Thoracic aorta (tissue), 2 donors: ENCODE measurements around the gene VPS26C. TPM values are rescaled to one million over a fixed set of nuclear protein-coding genes. Genes with fewer than 3 reads are reported as not detected.
A peak's percentile ranks its signal among the peaks of the same experiment; 100 is the strongest.
"Not testable (repeated sequence)": the region's sequence is repeated elsewhere in the genome, so short reads cannot be mapped to it uniquely, and the experiment has no call there.

Experiments
- ATAC-seq: fragments of 150-250 bp; one replicate; pipeline ENCODE4 v1.8.0; 2017; ENCODE audit warnings: low read depth; ENCODE audit not compliant: insufficient number of reproducible peaks, low FRiP score
- DNase-seq: peaks from one replicate; pipeline ENCODE4 v3.0.0-alpha.2; 2020; ENCODE audit warnings: low spot score
- H3K27ac ChIP-seq, 2 donors: fragments of 200-600 bp; sonication (generic); 1 replicate in 1 of 2; 2 replicates in 1 of 2; pipeline ENCODE4 v1.5.1; 2016; ENCODE audit warnings: mild to moderate bottlenecking in 2 of 2, moderate library complexity in 2 of 2
- H3K27me3 ChIP-seq: fragments of 200-600 bp; sonication (generic); replicated peaks from 2 replicates; pipeline ENCODE4 v1.6.0; 2016; ENCODE audit warnings: mild to moderate bottlenecking; ENCODE audit not compliant: insufficient read depth
- H3K36me3 ChIP-seq: fragments of 200-600 bp; sonication (generic); one replicate; pipeline ENCODE4 v1.5.1; 2016
- H3K4me1 ChIP-seq, 2 donors: fragments of 200-600 bp; sonication (generic); 1 replicate in 1 of 2; 2 replicates in 1 of 2; pipeline versions ENCODE4 v1.5.1 to v1.6.0; 2016; ENCODE audit warnings: low read depth in 2 of 2, mild to moderate bottlenecking in 1 of 2; ENCODE audit not compliant: control insufficient read depth in 1 of 2
- H3K4me3 ChIP-seq: fragments of 200-600 bp; sonication (generic); 2 replicates; pipeline ENCODE4 v1.5.1; 2016; ENCODE audit warnings: mild to moderate bottlenecking
- H3K9me3 ChIP-seq: fragments of 200-600 bp; sonication (generic); 2 replicates; pipeline ENCODE4 v1.5.1; 2016
- total RNA-seq, 2 donors: library from RNA; depleted of rRNA; stranded (reverse); fragments of >200 nt; gene quantifications; one replicate each; pipeline versions ENCODE4 v1.1.0 to v1.2.3, GENCODE V29; 2016
- TF ChIP-seq, protein P1 (sequence below): fragments of 200-600 bp; sonication (generic); IDR thresholded peaks from one replicate; pipeline ENCODE4 v1.5.1; 2019; ENCODE audit warnings: antibody characterized with exemption

Gene VPS26C
- total RNA-seq, 2 donors from 2014 or later: 73.5 to 102 TPM

DNA sequence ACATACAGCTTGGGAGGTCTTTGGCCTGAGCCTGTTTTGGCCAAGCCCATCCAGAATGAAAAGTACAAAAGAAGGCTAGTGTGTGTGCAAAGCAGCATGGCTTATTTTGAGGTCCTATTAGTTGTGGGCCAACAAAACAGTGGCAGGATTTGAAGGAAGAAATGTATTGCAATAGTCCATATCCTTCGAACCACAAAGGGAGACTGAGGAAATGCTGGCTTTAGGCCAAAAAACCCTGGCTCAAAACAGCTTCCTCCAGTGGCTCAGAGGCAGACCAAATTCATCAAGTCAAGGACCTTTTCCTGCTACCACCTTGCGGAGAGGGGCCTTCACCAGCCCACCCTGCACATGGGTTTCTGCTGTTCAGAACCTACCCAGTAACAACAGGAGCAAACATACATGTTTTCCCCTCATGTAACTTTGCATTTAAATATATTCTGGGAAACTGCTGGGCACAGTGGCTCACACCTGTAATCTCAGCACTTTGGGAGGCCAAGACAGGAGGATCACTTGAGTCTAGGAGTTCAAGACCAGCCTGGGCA lies 43.3 kb downstream of the VPS26C start:
- DNase-seq (no peak), ATAC-seq (no peak)
- Histone ChIP-seq H3K9me3 (no peaks in the 10 kb centered on the region), H3K27me3 (no peaks in the 10 kb centered on the region), H3K4me1 (peaks cover 5 to 6% of the 10 kb centered on the region in 2 donors), H3K36me3 (peaks cover 46% of the 10 kb centered on the region), H3K4me3 (no peak overlapping the region), H3K27ac (no peak overlapping the region)
- TF ChIP-seq, protein P1, sequence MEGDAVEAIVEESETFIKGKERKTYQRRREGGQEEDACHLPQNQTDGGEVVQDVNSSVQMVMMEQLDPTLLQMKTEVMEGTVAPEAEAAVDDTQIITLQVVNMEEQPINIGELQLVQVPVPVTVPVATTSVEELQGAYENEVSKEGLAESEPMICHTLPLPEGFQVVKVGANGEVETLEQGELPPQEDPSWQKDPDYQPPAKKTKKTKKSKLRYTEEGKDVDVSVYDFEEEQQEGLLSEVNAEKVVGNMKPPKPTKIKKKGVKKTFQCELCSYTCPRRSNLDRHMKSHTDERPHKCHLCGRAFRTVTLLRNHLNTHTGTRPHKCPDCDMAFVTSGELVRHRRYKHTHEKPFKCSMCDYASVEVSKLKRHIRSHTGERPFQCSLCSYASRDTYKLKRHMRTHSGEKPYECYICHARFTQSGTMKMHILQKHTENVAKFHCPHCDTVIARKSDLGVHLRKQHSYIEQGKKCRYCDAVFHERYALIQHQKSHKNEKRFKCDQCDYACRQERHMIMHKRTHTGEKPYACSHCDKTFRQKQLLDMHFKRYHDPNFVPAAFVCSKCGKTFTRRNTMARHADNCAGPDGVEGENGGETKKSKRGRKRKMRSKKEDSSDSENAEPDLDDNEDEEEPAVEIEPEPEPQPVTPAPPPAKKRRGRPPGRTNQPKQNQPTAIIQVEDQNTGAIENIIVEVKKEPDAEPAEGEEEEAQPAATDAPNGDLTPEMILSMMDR: no peak

DNA sequence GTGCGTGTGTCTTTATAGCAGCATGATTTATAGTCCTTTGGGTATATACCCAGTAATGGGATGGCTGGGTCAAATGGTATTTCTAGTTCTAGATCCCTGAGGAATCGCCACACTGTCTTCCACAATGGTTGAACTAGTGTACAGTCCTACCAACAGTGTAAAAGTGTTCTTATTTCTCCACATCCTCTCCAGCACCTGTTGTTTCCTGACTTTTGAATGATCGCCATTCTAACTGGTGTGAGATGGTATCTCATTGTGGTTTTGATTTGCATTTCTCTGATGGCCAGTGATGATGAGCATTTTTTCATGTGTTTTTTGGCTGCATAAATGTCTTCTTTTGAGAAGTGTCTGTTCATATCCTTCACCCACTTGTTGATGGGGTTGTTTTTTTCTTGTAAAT lies 44.9 kb downstream of the VPS26C start:
- not testable (repeated sequence) for ATAC-seq, H3K4me1 ChIP-seq, H3K27ac ChIP-seq, DNase-seq, H3K4me3 ChIP-seq, H3K27me3 ChIP-seq, H3K9me3 ChIP-seq
- peaks cover 33% of the 10 kb centered on the region for H3K36me3 ChIP-seq

DNA sequence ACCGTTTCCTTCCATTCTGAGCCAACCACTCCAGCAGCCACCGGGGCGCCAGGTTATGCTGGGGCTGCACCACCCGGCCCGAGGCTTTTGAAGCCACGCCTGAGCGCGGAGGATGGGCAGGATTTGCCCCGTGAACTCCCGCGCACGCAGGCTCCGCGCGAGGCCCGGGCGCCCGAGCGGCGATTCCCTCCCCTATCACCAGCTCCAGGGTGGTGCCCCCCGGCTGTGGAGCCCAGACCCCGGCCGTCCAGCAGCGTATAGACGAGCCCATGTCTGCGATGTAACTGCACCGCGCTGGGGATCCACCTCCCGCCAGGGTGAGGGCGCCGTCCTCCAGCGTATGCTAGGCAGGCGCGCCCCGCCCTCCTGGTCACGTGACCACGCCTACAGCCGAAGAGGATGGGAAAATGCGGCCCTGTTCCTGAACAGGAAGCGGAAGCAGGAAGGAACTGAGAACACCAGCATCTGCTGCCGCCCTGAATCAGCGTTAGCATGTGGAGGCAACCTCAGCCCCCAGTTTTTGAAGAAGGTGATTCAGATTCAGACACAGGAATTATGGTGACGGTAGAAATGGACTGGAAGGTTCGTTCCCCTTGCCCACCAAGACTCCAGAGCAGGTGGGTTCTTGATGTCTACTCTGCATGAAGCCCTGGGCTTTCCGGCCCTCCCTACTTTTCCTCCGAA lies 46.0 kb downstream of the VPS26C start:
- DNase-seq: peak; percentile 94
- H3K4me3 ChIP-seq: peak overlapping the region; percentile 89
- peaks cover 5 to 6% of the 10 kb centered on the region in 2 donors for H3K4me1 ChIP-seq
- no peaks in the 10 kb centered on the region for H3K27me3 ChIP-seq
- ATAC-seq: peak; percentile 92
- TF ChIP-seq, protein P1: no peak
- H3K36me3 ChIP-seq: peaks cover 22% of the 10 kb centered on the region
- peak overlapping the region; percentile 62 to 81 for H3K27ac ChIP-seq
- no peaks in the 10 kb centered on the region for H3K9me3 ChIP-seq

- peak; percentile 22 for ATAC-seq
- no peak for DNase-seq
- H3K27ac ChIP-seq: peak overlapping the region; percentile 62 to 81
These were observed 46.6 kb downstream of the VPS26C start for GRCh38 chr21:37220433-37220980.

GRCh38 chr21:37219761-37220432 lies 47.2 kb downstream of the VPS26C start:
- Histone ChIP-seq H3K4me3 (peak overlapping the region; percentile 89), H3K27me3 (no peaks in the 10 kb centered on the region), H3K27ac (peak overlapping the region in 1 of 2 donors; percentile 81), H3K9me3 (no peaks in the 10 kb centered on the region), H3K36me3 (peaks cover 10% of the 10 kb centered on the region), H3K4me1 (peaks cover 5 to 6% of the 10 kb centered on the region in 2 donors)
- DNase-seq (no peak), ATAC-seq (no peak)
- TF ChIP-seq, protein P1: no peak

More at GRCh38 chr21:37220433-37220980, 46.6 kb downstream of the VPS26C start:
- H3K9me3 ChIP-seq: no peaks in the 10 kb centered on the region
- peaks cover 16% of the 10 kb centered on the region for H3K36me3 ChIP-seq
- H3K27me3 ChIP-seq: no peaks in the 10 kb centered on the region
- H3K4me1 ChIP-seq: peaks cover 5 to 6% of the 10 kb centered on the region in 2 donors
- TF ChIP-seq, protein P1: no peak
- peak overlapping the region; percentile 89 for H3K4me3 ChIP-seq
